Astrocyte (in vitro differentiated cells and primary cell): ENCODE data around the gene RNF166.

Source experiments
- CTCF ChIP-seq: IDR thresholded peaks from 2 replicates; pipeline ENCODE4 v1.5.1; 2011; ENCODE audit warnings: low read depth, mild to moderate bottlenecking, inconsistent platforms, low read length, moderate library complexity; ENCODE audit not compliant: insufficient read depth
- EZH2 ChIP-seq: IDR thresholded peaks from 2 replicates; pipeline ENCODE4 v1.6.1; 2012; ENCODE audit warnings: mild to moderate bottlenecking, low read length, inconsistent platforms; ENCODE audit not compliant: insufficient read depth

GRCh38 chr16:88687676-88688012 is 18.6 kb downstream of the RNF166 start:
- TF ChIP-seq EZH2 (no peak), CTCF (no peak)
